RKO (cell line): Measurements from ENCODE around the gene SLC5A6.

Experiments
- DNase-seq: peaks from one replicate; pipeline ENCODE4 v3.0.0-alpha.2; 2016; ENCODE audit warnings: low spot score

Gene SLC5A6

DNA sequence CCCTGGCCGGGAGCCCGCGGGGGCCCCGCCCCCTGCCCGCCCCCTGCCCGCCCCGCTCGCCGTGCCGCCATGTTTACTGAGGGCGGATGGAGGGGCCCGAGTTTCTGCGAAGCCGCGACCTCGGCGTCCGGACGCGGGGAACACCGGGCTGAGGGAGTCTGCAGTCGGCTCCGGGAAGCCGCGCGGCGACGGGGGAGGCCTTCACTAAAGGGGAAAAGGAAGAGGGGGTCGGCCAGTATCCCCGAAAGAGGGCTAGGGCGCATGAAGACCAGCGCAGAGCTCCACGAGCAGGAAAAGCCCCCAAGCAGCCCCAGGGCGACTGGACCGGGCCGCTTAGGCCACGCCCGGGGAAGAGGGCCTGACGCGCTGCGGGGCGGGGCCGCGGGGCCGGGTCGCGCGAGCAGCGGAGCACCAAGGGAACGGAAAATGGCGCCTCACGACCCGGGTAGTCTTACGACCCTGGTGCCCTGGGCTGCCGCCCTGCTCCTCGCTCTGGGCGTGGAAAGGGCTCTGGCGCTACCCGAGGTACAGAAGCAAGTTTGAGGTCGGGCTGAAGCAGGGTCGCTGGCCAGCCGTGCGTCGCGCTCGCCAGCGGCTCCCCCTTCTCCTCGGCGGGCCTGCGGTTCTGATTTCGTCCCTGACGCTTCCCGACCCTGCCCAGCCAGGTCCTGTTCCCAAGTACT is at the start of gene SLC5A6, which contains the start of gene ATRAID:
Gene SLC5A6 (minus strand): TSS at position 326 of the 683 bp plus-strand sequence. CDS start 4,618 bp downstream, outside the sequence.
Gene ATRAID (plus strand): TSS at position 99 of the 683 bp plus-strand sequence. CDS start 328 bp downstream, at position 427.
- DNase-seq = peak; percentile 87

DNA sequence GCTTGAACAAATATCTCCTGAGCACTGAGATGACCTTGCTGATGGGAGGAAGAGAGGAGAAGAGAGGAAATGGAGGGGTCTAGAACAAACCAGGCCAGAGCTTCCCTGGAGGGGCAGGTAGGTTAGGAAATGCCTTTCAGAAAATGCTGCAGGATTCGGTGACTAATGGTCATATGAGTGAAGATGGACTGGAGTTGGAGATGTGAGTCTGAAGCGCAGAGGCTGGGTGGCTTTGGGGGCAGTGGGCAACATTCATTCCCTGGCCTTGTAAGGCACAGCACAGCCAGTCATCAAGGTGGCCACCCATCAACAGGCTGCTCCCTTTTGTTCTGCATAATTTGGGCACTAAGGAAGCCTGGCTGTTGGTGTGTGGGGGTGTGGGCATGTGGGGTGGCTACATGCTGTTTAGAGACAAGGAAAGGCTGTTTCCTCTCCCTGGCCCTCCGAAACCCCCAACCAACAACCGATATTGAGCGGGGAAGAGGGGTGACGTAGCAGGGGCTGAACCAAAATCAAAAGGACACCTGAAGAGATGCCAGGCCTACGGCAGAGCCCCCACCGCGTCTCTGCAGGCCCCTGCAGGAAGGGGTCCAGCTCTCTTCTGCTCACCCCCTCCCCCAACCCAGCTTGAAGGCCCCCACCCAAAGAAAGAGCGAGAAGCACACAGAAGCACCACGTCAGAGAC is 49.3 kb upstream of the SLC5A6 start:
- DNase-seq = no peak

DNA sequence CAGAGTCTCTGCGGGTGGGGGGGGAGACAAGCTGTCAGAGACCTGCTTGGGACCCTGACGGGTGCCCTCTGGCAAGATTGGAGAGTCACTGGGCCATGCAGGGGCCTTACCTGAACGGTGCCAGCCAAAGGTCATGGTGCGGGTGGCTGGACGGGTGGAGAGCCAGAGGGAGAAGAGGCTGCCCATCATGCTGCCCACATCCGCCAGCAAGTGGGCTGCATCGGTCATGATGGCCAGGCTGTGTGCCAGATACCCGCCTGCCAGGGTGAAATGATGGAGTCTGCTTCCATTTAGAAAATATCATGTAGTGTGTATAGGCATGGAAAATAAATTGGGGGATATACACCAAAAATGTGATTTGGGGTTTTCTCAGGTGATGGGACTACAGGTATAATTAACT is 46.0 kb upstream of the SLC5A6 start:
- DNase-seq = no peak

DNA sequence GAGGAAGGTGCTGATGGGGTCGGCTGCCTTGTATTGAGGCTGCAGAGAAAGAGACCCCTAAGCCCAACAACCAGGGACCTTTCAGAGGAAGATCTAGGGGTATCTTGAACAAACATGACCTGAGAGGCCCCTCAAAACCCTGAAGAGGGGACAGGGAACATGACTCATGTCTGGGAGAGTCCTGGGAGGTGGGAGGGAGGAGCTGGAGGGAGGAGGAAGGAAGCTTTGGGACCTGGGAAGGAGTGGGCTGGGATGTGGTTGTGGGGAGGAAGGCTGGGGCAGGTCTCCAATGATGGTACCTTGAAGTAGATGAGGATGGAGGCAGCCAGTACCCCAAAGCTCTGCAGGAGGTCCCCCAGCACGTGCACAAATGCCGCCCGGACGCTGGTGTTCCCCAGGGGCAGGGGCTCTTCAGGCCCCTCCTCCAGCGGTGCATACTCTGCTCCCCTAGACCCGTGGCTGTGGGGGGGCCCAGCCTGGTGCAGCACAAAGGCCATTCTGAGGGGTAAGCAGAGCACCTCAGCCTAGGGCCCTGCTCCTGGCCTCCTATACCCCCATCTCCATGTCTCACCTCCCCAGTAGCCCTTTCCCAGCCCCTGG is 44.9 kb upstream of the SLC5A6 start:
- DNase-seq = no peak

DNA sequence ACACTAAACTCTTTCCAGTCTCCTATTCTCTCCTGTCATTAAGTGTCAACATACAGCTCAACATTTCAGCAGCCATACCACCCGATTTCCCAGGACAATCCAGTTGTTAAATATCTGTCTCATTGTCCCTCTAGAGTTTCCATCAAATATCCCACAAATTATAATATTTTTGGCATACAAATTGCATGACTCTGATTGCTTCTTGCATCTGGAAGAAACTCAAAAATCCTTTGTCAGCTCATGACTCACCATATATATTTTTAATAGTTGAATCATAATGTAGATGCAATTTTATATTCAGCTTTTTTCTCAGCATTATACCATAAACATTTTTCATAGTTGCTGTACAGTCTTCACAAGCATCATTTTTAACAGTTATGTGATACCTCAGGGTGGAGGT is 43.6 kb upstream of the SLC5A6 start:
- peak; percentile 41 for DNase-seq

DNA sequence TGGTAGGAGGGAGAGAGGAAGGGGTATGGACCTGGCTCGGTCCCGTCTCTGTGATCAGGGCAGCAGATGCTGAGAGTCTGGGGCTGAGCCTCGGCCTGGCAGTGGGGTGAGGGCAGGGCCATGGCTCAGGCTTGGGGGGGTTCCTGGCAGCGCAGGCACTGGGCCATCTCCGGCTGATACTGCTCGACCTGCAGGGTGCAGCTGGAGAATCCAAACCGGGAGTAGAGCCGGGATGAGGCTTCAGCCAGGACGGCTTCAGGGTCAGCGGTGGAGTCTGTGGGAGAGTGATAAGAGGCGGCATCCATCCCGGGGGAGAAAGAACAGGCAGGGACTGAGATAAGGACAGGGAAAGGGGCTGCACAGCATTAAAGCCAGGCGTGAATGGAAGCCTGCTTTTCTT is 43.1 kb upstream of the SLC5A6 start:
- DNase-seq = no peak

DNA sequence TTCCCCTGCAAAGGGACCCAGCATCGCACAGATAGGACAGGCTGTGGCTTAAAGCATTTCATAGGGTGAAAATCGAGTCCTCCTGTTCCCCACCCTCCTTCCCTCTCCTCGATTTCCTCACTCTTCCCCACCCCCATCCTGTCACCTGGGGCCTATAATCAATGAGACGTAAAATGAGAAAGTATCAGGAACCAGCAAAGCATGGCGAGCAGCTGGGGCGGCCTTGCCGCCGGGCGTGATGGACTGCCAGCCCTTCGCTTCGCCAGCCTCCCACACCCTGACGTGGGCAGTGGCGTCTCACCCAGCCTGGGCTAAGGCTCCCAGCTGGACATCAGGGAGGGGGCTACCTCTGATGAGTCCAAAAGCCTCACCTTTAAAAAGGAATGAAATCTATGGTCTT is 39.7 kb upstream of the SLC5A6 start:
- DNase-seq = no peak

DNA sequence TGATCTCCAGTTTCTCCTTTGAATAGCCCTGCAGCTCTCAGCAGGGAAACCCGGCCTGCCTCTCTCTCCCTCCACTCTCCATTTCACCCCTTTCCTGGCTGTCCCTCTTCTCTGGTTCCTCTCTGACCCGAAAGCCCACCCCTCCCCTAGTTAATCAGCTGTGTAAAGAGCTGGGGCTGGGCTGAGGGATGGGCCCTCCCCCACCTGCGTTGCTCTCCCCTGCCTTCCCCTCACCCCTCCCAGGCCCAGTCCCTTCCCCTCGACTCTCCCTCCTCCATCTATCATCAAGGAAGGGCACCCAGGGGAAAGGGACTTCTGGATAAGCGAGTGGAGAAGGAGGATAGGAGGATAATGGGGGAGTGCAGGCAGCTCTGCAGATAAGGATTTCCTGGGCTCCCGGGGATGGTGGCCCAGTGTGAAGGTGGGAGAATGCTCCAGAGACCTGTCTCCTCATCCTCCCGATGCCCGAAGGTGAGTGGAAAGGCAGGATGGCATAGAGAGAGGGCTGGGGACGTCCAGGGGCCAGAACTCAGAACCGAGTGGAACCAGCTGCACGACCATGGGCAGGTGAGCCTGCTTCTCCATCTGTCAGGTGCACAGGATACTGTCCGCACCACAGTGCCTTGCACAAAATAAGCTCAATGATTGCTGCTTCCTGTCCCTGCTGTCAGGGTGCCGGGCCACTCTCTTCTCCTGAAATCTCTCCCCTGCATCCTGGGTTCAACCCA is 38.7 kb upstream of the SLC5A6 start:
- no peak for DNase-seq

DNA sequence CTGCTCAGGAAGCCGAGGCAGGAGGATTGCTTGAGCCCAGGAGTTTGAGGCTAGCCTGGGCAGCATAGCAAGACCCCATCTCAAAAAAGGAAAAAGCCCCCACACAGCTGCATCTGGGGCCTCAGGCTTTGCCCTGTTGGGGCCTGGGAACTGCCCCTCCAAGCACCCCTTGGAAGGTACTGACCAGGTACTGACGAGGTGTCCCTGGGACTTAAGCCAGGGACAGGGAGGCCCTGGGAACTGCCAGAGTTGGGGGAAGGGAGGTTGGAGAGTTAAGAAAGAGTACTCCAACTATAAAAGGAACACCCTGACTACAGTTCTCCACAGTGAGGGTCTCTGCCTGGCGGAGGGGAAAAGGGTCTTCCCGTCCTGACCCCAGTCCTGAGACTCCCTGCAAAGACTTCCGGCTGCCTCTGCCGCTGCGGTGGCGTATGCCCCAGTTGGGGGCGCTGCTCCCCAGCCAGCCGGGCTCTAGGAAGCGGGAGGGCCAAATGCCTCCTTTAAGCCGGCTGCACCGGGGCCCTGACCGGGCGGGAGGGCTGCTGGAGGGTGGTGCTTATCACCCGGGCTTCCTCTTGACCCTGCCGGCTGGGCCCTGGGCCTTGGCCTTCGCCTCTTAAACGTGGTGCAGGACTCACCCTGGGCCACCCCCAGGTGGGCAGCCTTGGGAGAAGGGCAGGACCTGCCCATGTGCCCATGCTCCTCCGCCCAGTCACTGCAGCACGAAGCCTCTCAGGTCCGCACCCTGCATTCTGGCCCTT is 38.0 kb upstream of the SLC5A6 start:
- DNase-seq = no peak

DNA sequence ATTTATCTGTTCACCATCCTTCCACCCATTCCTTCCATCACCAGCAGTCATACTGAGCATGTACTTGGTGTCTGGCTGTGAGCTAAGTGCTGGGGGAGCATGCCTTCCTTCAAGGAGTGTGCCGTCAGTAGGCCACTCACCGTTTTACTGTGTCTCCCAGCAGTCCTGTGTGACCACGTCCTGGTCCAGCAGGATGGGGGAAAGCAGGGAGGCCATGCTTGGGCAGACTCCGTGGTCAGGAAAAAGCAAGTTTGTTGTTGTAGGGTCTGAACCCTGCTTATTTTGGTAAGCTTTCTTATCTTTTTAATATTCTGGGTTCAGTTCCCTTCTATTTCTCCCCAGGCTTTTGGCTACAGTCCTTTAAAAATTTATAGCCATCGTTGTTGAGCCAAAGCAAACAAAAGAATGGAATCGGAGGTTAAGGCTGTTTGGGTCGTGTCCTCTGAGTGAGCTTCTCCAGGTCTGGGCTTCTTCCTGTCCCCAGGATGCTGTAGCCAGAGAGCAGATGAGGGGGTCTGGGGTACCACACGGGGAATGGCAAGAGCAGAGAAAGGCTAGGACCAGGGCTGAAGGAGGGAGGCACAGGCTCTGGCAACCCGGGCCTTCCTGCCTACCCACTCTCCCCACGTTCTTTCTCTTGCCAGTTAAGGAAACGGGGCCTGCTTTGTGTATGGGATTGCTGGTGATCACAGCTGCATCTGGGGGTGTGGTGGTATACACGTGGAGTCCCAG is 37.3 kb upstream of the SLC5A6 start:
- DNase-seq = no peak

DNA sequence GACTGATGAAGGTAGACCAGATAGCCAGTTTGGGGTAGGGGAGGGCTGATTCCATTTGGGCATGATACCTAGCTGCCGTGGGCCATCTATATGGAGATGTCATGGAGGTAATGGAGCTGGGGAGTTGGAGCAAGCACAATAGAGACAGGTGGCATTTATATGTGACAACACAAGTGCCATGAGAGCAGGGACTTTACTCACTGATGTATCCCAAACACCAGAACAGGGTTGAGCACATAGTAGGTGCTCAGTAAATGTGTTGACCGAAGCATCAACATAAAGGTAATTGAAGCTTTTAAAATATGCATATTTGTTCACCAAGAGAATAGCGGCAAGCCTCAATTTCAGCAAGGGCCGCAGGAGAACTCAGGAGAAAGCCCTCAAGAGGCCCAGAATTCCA is 35.8 kb upstream of the SLC5A6 start:
- no peak for DNase-seq

DNA sequence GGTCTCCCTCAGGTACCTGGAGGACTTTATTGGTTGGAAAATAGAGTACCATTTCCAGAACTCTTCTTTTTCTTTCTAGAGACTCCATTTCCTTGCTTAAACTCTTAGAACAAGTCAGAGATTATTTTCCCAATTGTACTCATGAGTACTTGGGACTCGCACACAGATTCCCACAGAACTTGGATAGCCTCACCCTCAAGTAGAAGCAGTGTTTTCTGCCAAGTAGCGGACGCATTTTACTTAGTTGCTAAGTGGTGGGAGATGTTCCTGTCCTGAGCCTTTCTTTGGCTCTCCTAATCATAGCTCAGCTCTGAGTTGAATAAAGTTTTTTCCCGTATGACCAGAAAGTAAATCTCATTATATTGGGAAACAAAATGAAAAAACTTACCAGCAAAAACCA is 33.6 kb upstream of the SLC5A6 start:
- no peak for DNase-seq

DNA sequence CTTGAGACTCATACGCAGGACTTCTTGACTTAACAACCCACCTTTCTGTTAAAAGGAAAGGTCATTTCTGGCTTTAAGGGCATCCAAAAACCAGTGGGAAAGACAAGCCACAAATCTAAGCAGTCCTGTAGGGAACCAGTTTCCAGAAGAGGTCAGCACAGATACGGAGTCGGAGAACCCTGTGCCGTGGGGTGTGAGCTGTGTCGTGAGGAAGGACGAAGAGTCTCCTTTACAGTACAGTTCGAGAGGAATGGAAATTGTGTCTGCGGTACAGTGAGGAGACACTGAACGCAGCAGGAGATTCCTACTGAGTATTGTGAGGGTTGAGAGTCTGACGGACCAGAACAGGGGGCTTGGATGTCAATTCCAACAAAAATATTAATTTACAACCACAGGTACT is 33.0 kb upstream of the SLC5A6 start:
- no peak for DNase-seq

DNA sequence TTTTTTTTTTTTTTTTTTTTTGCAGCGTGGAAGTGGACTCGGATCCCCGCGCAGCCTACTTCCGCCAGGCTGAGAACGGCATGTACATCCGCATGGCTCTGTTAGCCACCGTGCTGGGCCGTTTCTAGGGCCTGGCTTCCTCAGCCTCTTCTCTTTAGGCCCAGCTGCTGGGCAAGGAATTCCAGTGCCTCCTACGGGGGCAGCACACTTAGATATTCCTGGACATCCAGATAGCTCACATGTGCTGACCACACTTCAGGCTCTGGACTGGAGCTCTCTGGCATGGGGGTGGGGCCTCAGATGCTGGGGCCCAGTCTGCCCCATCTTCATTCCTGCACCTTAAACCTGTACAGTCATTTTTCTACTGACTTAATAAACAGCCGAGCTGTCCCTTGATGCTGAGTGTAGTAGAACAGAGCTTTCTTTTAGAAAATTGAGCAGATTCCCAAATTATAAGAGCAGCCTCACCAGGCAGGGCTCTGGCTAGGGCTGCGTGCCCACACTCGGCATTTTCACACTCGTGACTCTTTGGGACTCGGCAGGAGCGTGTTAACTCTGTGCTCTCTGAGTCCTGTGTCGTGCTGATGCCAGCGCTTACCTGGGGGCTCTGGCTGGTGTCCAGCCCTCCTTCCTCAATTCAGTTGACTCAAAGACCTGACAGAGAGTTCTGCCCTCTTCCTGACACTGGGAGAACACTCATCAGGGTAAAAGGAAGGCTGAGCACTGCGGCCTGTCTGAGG is 31.5 kb upstream of the SLC5A6 start:
- no peak for DNase-seq

DNA sequence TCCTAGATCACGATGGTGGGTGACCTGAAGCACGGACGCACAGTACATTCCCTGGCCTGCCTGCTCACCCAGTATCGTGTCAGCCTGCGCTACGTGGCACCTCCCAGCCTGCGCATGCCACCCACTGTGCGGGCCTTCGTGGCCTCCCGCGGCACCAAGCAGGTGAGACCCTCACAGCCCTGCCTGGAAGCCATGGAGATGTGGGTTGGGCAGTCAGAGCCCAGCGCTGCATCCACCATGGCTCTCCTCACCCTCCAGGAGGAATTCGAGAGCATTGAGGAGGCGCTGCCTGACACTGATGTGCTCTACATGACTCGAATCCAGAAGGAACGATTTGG is 30.5 kb upstream of the SLC5A6 start:
- DNase-seq = no peak

DNA sequence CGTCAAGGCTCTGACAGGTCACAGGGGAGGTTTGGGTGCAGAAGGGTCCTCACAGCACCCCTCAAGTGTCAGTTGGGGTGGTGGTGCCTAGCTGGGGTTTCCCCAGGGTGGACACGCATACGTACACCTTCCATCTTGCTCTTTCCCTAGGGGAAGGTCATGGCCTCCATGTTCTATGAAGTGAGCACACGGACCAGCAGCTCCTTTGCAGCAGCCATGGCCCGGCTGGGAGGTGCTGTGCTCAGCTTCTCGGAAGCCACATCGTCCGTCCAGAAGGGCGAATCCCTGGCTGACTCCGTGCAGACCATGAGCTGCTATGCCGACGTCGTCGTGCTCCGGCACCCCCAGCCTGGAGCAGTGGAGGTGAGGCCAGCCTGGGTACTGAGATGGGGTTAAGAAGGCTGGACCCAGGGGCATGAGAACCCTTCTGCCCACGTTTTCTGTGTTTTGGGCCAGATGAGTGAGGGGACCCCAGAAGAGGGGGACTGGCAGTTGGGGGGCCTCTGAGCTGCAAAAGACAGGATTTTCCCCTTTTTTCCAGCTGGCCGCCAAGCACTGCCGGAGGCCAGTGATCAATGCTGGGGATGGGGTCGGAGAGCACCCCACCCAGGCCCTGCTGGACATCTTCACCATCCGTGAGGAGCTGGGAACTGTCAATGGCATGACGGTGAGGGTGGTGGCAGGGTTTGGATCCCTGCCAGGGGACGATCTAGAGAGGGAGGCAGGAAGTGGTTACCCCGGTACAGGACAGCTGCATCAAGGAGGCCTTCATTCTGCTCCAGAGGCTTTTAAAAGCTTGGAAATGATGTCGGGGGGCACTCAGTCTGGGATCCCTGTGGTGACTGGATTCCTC is 29.9 kb upstream of the SLC5A6 start:
- DNase-seq = no peak

DNA sequence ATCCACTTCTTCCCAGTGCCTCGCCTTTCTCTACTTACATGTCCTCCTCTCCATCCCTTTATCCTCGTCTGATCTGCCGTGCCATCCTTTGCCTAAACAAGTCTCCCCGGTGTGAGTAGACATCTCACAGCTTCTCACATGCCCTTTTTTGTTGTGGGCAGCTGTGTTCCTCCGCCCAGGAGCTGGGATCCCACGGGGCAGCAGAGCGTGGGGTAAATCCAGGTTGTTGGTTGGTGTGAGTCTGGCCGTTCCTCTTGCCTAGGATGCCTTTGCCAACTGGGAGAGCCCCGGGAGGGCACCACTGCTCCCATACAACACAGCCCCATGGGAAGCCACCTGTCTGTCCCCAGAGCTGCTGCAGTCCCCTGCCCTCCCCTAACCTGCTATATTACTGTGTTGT is 28.3 kb upstream of the SLC5A6 start:
- DNase-seq = no peak

DNA sequence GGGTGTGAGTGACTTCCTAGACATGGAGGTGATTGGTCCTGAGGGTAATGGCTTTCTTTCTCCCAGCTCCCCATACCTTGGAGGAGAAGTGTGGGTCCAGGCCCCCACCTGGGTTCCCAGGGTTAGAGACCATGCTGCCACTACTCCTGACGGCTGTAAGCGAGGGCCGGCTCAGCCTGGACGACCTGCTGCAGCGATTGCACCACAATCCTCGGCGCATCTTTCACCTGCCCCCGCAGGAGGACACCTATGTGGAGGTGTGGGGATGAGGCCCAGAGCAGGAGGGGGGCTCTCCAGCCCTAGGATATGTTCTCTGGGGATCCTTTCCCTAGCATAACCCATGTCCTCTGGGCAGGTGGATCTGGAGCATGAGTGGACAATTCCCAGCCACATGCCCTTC is 26.9 kb upstream of the SLC5A6 start:
- no peak for DNase-seq

DNA sequence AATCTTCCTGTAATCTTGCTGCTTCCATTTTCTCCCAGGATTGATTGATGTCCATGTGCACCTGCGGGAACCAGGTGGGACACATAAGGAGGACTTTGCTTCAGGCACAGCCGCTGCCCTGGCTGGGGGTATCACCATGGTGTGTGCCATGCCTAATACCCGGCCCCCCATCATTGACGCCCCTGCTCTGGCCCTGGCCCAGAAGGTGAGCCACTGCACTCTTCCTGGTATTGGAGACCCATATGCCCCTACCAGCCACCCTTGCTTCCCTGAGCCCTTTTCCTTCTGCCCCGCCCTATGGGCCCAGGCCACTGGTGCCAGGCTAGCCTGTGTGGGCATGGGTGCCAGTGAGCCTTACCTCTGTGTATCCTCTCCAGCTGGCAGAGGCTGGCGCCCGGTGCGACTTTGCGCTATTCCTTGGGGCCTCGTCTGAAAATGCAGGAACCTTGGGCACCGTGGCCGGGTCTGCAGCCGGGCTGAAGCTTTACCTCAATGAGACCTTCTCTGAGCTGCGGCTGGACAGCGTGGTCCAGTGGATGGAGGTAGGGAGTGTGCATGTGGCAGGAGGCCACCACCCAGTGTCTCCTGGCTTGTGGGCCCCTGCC is 25.4 kb upstream of the SLC5A6 start:
- DNase-seq = no peak
